Chondrocyte (in vitro differentiated cells): Measurements from ENCODE around the gene ENOX2. TPM values are rescaled to one million over a fixed set of nuclear protein-coding genes. Genes with fewer than 3 reads are reported as not detected.
"Not testable (repeated sequence)": the region's sequence is repeated elsewhere in the genome, so short reads cannot be mapped to it uniquely, and the experiment has no call there.

Experiments
- DNase-seq: peaks from one replicate; pipeline ENCODE4 v3.0.0; 2021; ENCODE audit warnings: mixed read lengths, low spot score
- H3K27ac Mint-ChIP-seq: one replicate; pipeline ENCODE4 v1.8.0; 2021; ENCODE audit warnings: mild to moderate bottlenecking, moderate library complexity, mixed read lengths; ENCODE audit not compliant: unreplicated experiment
- H3K27me3 Mint-ChIP-seq: 2 replicates; pipeline ENCODE4 v1.8.0; 2021; ENCODE audit warnings: low read depth, mixed read lengths
- H3K36me3 Mint-ChIP-seq: 2 replicates; pipeline ENCODE4 v1.8.0; 2021; ENCODE audit warnings: low read depth, mixed read lengths
- H3K4me1 Mint-ChIP-seq: 2 replicates; pipeline ENCODE4 v1.8.0; 2021; ENCODE audit warnings: low read depth, mild to moderate bottlenecking, mixed read lengths
- H3K4me3 Mint-ChIP-seq: one replicate; pipeline ENCODE4 v1.8.0; 2021; ENCODE audit warnings: mild to moderate bottlenecking, moderate library complexity, mixed read lengths; ENCODE audit not compliant: unreplicated experiment
- H3K9me3 Mint-ChIP-seq: 2 replicates; pipeline ENCODE4 v1.8.0; 2021; ENCODE audit warnings: low read depth, mixed read lengths
- total RNA-seq: library from RNA; stranded (reverse); gene quantifications from 3 replicates; pipeline ENCODE4 v1.2.1, GENCODE V29; 2021
- TF ChIP-seq, protein P1 (sequence below): fragments of 200-600 bp; sonication (generic); IDR thresholded peaks from 2 replicates; pipeline ENCODE4 v1.5.0; 2021; ENCODE audit warnings: antibody characterized with exemption, mild to moderate bottlenecking, moderate library complexity

Gene ENOX2
- total RNA-seq, 1 donor from 2014 or later = 13.7 TPM

GRCh38 chrX:130793975-130794374, 109.0 kb downstream of the ENOX2 start:
- Mint-ChIP-seq H3K27me3 (no peaks in the 10 kb centered on the region), H3K9me3 (no peaks in the 10 kb centered on the region), H3K36me3 (no peaks in the 10 kb centered on the region), H3K27ac (no peak overlapping the region), H3K4me1 (no peaks in the 10 kb centered on the region), H3K4me3 (no peak overlapping the region)
- DNase-seq = no peak
- TF ChIP-seq, protein P1, sequence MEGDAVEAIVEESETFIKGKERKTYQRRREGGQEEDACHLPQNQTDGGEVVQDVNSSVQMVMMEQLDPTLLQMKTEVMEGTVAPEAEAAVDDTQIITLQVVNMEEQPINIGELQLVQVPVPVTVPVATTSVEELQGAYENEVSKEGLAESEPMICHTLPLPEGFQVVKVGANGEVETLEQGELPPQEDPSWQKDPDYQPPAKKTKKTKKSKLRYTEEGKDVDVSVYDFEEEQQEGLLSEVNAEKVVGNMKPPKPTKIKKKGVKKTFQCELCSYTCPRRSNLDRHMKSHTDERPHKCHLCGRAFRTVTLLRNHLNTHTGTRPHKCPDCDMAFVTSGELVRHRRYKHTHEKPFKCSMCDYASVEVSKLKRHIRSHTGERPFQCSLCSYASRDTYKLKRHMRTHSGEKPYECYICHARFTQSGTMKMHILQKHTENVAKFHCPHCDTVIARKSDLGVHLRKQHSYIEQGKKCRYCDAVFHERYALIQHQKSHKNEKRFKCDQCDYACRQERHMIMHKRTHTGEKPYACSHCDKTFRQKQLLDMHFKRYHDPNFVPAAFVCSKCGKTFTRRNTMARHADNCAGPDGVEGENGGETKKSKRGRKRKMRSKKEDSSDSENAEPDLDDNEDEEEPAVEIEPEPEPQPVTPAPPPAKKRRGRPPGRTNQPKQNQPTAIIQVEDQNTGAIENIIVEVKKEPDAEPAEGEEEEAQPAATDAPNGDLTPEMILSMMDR = no peak

- H3K4me1 Mint-ChIP-seq, H3K36me3 Mint-ChIP-seq, H3K9me3 Mint-ChIP-seq, H3K27ac Mint-ChIP-seq, H3K27me3 Mint-ChIP-seq, DNase-seq, H3K4me3 Mint-ChIP-seq: not testable (repeated sequence)
These were observed 111.1 kb downstream of the ENOX2 start for GRCh38 chrX:130791870-130792269.

- H3K4me1 Mint-ChIP-seq = no peaks in the 10 kb centered on the region
These were observed 113.2 kb downstream of the ENOX2 start for GRCh38 chrX:130789793-130790192.

DNA sequence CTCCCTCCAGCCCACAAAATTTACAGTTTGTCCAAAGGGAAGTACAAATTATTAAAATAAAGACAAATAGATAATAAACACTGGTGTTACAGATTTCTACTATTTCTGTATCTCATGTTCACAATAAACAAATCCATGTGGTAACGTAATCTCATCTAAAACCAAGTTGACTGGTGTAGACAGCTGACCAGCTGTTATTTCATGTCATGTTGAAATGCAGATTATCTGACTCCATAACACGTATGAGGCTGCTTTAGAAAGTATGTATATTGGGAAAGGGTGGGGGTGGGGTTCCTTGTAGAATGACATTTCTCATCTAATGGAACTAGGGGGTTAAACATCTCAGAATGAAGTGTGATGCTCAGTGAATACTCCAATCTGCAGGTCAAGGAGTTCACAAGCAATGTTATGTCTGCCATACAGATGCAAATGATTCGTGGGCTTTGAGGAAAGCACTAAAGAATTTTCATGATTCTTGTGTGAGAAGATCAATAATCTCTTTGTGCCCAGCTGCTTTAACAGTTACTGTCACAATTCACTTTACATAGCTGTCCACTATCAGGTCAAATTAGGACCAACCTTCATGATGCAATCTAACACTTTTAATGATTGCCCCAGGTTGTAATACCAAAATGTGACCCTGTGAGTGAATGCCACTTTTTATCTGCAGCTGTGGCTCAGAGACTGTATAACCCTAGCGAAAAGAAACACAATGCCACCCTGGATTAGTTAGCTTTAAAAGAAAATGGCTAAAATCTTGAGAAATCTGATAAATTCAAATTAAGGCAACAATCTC, 114.0 kb downstream of the ENOX2 start:
- no peak for DNase-seq
- TF ChIP-seq, protein P1 = no peak
- Mint-ChIP-seq H3K4me3 (no peak overlapping the region), H3K4me1 (no peaks in the 10 kb centered on the region), H3K27ac (no peak overlapping the region), H3K36me3 (no peaks in the 10 kb centered on the region), H3K27me3 (no peaks in the 10 kb centered on the region), H3K9me3 (no peaks in the 10 kb centered on the region)

More at GRCh38 chrX:130789793-130790192, 113.2 kb downstream of the ENOX2 start:
- H3K27me3 Mint-ChIP-seq = no peaks in the 10 kb centered on the region
- DNase-seq = no peak
- no peak overlapping the region for H3K4me3 Mint-ChIP-seq
- TF ChIP-seq, protein P1 = no peak
- H3K27ac Mint-ChIP-seq = no peak overlapping the region
- H3K36me3 Mint-ChIP-seq = no peaks in the 10 kb centered on the region
- H3K9me3 Mint-ChIP-seq = no peaks in the 10 kb centered on the region

GRCh38 chrX:130786030-130786429, 117.0 kb downstream of the ENOX2 start:
- no peaks in the 10 kb centered on the region for H3K9me3 Mint-ChIP-seq
- no peak overlapping the region for H3K4me3 Mint-ChIP-seq
- H3K4me1 Mint-ChIP-seq = no peaks in the 10 kb centered on the region

More at GRCh38 chrX:130786030-130786429, 117.0 kb downstream of the ENOX2 start:
- TF ChIP-seq, protein P1 = no peak
- Mint-ChIP-seq H3K27me3 (no peaks in the 10 kb centered on the region), H3K36me3 (no peaks in the 10 kb centered on the region), H3K27ac (no peak overlapping the region)
- DNase-seq = no peak
